IMR-90 (cell line): ENCODE data around the gene TES.

ENCODE experiments used
- CEBPB ChIP-seq: IDR thresholded peaks from 2 replicates; pipeline ENCODE4 v1.6.1; 2012; ENCODE audit warnings: low read depth, low read length, improper control_type of control experiment
- CTCF ChIP-seq: conservative IDR thresholded peaks from 2 replicates; pipeline ENCODE4 v1.5.1; 2012; ENCODE audit warnings: mild to moderate bottlenecking, low read depth, low read length, improper control_type of control experiment
- POLR2A ChIP-seq: IDR thresholded peaks from 2 replicates; pipeline ENCODE4 v1.6.1; 2012; ENCODE audit warnings: mild to moderate bottlenecking, low read depth, low read length
- RAD21 ChIP-seq: IDR thresholded peaks from 2 replicates; pipeline ENCODE4 v1.6.1; 2012; ENCODE audit warnings: low read length, improper control_type of control experiment
- SMC3 ChIP-seq: fragments of 150-350 bp; IDR thresholded peaks from 2 replicates; pipeline ENCODE4 v1.6.1; 2016; ENCODE audit warnings: low read depth, mild to moderate bottlenecking, antibody characterized with exemption, low read length, moderate library complexity
- USF2 ChIP-seq: fragments of 150-350 bp; IDR thresholded peaks from 2 replicates; pipeline ENCODE4 v1.6.1; 2017; ENCODE audit warnings: mild to moderate bottlenecking, antibody characterized with exemption, low read length, low read depth

- TF ChIP-seq POLR2A (no peak), CTCF (no peak), CEBPB (no peak), USF2 (no peak), SMC3 (no peak), RAD21 (no peak)
These were observed 41.3 kb upstream of the TES start for GRCh38 chr7:116169060-116169459.
